Right lobe of liver (tissue), 4 donors: ENCODE results near the gene SH3PXD2A.

Source experiments
- POLR2A ChIP-seq: fragments of 450-650 bp; IDR thresholded peaks from one replicate; pipeline ENCODE4 v1.6.1; 2017; ENCODE audit warnings: antibody characterized with exemption, mild to moderate bottlenecking
- TF ChIP-seq, protein P1 (sequence below), 4 donors: fragments of 200-600 bp in 3 of 4; fragments of 450-650 bp in 1 of 4; IDR thresholded peaks; one replicate each; pipeline versions ENCODE4 v1.5.1 to v1.8.0; 2016 to 2022; ENCODE audit warnings: antibody characterized with exemption in 4 of 4, mild to moderate bottlenecking in 2 of 4
- donor health status: DM: no; HTN: no; CAD: no.
- donor health status: DM: no; HTN: no; CAD: no.
- donor health status: DM: no; HTN: yes; CAD: no.

GRCh38 chr10:103613616-103614015 is 241.8 kb downstream of the SH3PXD2A start:
- TF ChIP-seq POLR2A, result no peak
- TF ChIP-seq, protein P1, sequence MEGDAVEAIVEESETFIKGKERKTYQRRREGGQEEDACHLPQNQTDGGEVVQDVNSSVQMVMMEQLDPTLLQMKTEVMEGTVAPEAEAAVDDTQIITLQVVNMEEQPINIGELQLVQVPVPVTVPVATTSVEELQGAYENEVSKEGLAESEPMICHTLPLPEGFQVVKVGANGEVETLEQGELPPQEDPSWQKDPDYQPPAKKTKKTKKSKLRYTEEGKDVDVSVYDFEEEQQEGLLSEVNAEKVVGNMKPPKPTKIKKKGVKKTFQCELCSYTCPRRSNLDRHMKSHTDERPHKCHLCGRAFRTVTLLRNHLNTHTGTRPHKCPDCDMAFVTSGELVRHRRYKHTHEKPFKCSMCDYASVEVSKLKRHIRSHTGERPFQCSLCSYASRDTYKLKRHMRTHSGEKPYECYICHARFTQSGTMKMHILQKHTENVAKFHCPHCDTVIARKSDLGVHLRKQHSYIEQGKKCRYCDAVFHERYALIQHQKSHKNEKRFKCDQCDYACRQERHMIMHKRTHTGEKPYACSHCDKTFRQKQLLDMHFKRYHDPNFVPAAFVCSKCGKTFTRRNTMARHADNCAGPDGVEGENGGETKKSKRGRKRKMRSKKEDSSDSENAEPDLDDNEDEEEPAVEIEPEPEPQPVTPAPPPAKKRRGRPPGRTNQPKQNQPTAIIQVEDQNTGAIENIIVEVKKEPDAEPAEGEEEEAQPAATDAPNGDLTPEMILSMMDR (IDR thresholded peaks at IDR 0.05), result no peak
